Thyroid gland (tissue), 4 donors: ENCODE measurements around the gene CER1.

Source experiments
- POLR2A ChIP-seq, 2 donors: fragments of 450-650 bp; IDR thresholded peaks; one replicate each; pipeline ENCODE4 v1.6.1; 2017; ENCODE audit warnings: antibody characterized with exemption in 2 of 2, mild to moderate bottlenecking in 2 of 2, moderate library complexity in 1 of 2
- TF ChIP-seq, protein P1 (sequence below), 6 experiments: fragments of 200-600 bp in 3 of 6; fragments of 450-650 bp in 3 of 6; sonication (generic) in 3 of 6; IDR thresholded peaks; one replicate each; pipeline ENCODE4 v1.5.1; 2016 to 2019; ENCODE audit warnings: antibody characterized with exemption in 6 of 6, mild to moderate bottlenecking in 2 of 6, inconsistent platforms in 1 of 6, moderate library complexity in 1 of 6

DNA sequence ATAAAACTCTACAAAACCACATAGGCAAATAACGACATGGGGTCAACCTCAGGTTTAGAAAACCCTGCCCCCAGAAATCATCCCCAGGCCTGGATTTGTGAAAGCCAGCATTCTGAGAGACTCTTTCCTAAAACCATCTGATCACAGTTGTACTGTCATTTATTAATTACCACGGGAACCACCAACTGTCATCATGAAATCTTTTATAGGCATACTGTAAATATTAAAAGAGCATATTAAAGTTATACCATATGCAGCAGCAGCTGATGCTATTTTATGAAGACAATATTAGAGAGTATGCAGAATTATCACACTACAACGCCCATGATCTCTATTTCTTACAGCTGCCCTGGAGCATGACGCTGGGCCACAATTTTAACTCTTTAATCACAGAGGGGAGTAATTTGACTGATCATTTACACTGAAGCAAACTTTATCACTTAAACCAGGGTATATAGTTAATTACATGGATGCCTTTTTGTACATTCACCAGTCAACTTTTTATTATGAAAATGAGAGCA lies 20.3 kb downstream of the CER1 start:
- TF ChIP-seq, protein P1, sequence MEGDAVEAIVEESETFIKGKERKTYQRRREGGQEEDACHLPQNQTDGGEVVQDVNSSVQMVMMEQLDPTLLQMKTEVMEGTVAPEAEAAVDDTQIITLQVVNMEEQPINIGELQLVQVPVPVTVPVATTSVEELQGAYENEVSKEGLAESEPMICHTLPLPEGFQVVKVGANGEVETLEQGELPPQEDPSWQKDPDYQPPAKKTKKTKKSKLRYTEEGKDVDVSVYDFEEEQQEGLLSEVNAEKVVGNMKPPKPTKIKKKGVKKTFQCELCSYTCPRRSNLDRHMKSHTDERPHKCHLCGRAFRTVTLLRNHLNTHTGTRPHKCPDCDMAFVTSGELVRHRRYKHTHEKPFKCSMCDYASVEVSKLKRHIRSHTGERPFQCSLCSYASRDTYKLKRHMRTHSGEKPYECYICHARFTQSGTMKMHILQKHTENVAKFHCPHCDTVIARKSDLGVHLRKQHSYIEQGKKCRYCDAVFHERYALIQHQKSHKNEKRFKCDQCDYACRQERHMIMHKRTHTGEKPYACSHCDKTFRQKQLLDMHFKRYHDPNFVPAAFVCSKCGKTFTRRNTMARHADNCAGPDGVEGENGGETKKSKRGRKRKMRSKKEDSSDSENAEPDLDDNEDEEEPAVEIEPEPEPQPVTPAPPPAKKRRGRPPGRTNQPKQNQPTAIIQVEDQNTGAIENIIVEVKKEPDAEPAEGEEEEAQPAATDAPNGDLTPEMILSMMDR (IDR thresholded peaks at IDR 0.05) = no peak
- no peak for TF ChIP-seq POLR2A (IDR thresholded peaks at IDR 0.05)
